Prostate gland (tissue), 2 donors: ENCODE measurements around the gene CLDN7.

Experiments used
- CTCF ChIP-seq, 4 experiments: fragments of 200-600 bp in 2 of 4; fragments of 450-650 bp in 2 of 4; sonication (generic) in 2 of 4; IDR thresholded peaks; 1 replicate in 3 of 4; 2 replicates in 1 of 4; pipeline ENCODE4 v1.5.1; 2016 to 2019; ENCODE audit warnings: antibody characterized with exemption in 4 of 4, mild to moderate bottlenecking in 2 of 4, moderate library complexity in 2 of 4
- POLR2A ChIP-seq: fragments of 450-650 bp; IDR thresholded peaks from one replicate; pipeline ENCODE4 v1.6.1; 2016; ENCODE audit warnings: antibody characterized with exemption, mild to moderate bottlenecking
- POLR2AphosphoS5 ChIP-seq: sonication (generic); formaldehyde crosslinking; IDR thresholded peaks from one replicate; pipeline ENCODE4 v1.6.1; 2017; ENCODE audit warnings: antibody characterized with exemption

- TF ChIP-seq CTCF (IDR thresholded peaks at IDR 0.05) (no peak), POLR2AphosphoS5 (no peak), POLR2A (no peak)
Observed at GRCh38 chr17:7238420-7239090, 23.7 kb downstream of the CLDN7 start.
